GM12874 (cell line): ENCODE results near the gene CCDC150.

Experiments used
- TF ChIP-seq, protein P1 (sequence below): IDR thresholded peaks from 2 replicates; pipeline ENCODE4 v1.5.1; 2011; ENCODE audit warnings: low read depth, mild to moderate bottlenecking, control low read depth, low read length, moderate library complexity; ENCODE audit not compliant: insufficient read depth

The CCDC150 gene

DNA sequence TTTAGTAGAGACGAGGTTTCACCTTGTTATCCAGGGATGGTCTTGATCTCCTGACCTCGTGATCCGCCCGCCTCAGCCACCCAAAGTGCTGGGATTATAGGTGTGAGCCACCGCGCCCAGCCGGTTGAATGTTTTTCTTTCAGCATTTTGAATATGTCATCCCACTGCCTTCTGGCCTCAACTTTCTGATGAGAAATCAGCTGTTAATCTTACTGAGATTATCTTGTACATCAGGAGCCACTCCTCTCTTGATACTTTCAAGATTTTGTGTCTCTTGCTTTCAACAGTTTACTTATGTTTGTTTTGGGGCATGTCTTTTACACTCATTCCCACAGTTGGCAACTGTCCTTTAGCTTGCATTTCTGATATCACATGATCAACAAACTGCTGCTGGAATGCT lies 46.3 kb downstream of the CCDC150 start:
- TF ChIP-seq, protein P1, sequence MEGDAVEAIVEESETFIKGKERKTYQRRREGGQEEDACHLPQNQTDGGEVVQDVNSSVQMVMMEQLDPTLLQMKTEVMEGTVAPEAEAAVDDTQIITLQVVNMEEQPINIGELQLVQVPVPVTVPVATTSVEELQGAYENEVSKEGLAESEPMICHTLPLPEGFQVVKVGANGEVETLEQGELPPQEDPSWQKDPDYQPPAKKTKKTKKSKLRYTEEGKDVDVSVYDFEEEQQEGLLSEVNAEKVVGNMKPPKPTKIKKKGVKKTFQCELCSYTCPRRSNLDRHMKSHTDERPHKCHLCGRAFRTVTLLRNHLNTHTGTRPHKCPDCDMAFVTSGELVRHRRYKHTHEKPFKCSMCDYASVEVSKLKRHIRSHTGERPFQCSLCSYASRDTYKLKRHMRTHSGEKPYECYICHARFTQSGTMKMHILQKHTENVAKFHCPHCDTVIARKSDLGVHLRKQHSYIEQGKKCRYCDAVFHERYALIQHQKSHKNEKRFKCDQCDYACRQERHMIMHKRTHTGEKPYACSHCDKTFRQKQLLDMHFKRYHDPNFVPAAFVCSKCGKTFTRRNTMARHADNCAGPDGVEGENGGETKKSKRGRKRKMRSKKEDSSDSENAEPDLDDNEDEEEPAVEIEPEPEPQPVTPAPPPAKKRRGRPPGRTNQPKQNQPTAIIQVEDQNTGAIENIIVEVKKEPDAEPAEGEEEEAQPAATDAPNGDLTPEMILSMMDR: no peak

DNA sequence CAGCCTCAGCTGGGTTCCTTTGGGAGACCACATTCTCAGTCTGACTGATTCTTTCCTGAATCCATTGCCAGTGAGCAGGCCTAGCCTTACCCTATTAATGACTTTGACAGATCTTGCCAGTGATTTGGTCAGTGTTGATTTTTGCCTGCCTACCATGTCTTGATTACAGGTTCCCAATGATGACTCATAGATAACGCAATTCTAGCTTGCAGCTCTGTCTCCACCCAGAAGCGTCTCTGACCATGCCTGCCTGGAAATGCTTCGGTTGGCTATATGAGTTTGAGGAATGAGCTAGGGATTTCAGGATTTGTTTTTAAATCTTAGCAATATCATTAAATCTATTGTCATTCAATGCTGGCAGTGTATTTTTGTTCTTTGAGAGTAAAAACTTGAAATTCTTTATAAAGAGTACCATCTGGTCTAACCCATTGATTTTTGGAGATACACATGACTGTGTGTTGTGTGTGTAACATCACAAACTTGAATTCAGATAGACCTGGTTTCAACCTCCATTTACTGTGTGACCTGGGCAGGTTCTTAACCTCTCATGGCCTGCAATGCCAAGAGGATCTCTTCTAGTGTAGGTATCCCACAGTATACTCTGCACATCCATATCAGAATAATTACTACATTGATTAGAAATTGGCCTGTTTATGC lies 57.0 kb downstream of the CCDC150 start:
- TF ChIP-seq, protein P1: no peak

DNA sequence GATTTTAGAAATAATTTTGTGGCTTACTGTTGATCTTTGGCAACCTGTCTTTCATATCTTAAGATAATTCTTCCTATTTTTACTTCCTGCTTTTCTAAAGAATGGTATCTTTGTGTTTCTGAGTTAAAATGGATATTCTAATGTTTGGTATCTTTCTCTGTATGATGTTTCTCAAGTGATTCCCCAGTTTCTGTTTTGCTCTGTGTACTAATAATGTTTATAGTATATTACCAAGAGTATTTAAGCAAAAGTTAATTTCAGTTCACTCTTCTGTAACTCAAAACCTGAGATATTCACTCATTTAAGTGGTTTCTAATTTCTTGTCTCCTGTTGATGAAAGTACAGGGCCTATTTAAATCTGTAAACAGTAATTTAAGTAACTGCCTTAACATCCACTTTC lies 58.3 kb downstream of the CCDC150 start:
- TF ChIP-seq, protein P1: no peak

DNA sequence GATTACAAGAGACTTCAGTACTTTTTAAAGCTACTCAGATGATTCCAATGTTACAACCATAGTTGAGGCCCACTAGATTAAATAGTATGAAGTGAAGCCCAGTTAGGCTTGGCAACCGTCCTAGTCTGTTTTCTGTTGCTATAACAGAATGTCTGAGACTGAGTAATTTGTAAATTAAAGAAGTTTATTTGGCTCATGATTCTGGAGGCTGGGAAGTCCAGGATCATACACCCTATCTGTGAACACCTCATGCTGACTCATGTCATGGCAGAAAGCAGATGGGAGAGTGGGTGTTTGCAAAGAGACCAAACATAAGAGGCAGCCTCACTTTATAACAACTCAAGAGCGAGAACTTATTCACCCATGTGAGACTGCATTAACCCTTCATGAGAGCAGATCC lies 63.1 kb downstream of the CCDC150 start:
- TF ChIP-seq, protein P1: no peak

DNA sequence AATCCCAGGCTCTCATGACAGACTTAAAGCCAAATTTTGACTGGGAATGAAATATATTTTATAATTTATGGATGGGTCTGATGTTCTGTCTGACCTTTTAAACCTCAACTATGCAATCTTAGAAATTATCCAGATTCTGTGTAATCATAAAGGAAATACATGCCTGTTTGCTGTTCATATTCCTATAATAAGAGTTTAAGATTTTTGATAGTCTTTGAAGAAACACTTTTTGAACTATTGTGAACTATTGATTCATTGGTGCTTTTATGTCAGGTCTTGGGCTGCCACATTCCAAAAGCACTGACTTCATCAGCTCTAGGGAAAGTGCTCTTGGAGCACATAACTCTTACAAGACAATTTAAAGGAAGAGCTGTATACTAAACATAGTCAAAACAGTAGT lies 64.2 kb downstream of the CCDC150 start:
- TF ChIP-seq, protein P1: no peak

DNA sequence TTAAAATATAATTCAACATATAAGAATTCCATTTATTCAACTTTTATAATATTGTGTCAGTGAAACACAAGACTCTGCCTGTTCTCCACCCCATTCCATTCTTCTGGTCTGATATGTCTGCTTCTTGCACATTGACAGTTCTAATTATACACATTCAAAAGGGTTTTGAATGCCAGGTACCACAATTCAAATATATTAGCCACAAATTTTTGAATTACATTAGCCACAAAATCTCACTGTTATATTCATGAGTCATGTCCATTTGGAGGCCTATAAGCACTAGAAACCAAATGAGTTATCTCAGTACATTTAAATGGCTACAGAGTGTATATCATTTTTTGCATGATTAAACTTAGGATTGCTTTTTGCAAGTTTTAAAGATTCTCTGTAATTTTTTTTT lies 72.1 kb downstream of the CCDC150 start:
- TF ChIP-seq, protein P1: no peak

DNA sequence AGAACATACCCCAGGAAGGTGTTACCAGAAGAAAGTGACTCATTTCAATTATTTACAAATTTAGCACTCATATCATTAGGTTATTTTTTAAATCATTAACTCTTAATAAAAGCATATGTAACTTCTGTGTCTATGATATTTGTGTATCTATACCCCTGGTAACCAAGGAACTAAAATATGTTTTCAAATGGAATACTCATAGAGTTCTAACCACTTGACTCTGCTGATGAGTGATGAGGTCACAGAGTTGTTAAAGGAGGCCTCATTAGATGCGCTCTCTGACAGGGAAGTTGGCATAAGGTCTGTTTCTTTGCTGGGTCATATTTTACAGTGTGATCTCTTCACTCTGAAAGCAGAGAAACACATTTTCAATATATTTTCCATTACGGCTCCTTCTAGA lies 73.4 kb downstream of the CCDC150 start:
- TF ChIP-seq, protein P1: no peak
